Cardiac septum (tissue), 1 donor: ENCODE measurements around the gene FIS1. TPM values are rescaled to one million over a fixed set of nuclear protein-coding genes. Genes with fewer than 3 reads are reported as not detected.
"Not testable (repeated sequence)": the region's sequence is repeated elsewhere in the genome, so short reads cannot be mapped to it uniquely, and the experiment has no call there.

Experiments used
- DNase-seq: peaks from one replicate; pipeline ENCODE4 v3.0.0-alpha.2; 2020; ENCODE audit warnings: low spot score
- intact Hi-C: fragments of 100-400 bp; cut with DNase I; formaldehyde crosslinking; loops from one replicate; pipeline ENCODE4 v1.14.0; 2022
- total RNA-seq: library from RNA; stranded (reverse); fragmentation: NEBNext Ultra II Directional; extraction: Animal tissue kit (Norgen Biotek cat#: 25700); gene quantifications from one replicate; pipeline ENCODE4 v1.2.1, GENCODE V29; 2021
- donor health status: DM: no; HTN: no; CAD: no.

FIS1 gene
- total RNA-seq, 1 donor from 2014 or later: 284 TPM

DNA sequence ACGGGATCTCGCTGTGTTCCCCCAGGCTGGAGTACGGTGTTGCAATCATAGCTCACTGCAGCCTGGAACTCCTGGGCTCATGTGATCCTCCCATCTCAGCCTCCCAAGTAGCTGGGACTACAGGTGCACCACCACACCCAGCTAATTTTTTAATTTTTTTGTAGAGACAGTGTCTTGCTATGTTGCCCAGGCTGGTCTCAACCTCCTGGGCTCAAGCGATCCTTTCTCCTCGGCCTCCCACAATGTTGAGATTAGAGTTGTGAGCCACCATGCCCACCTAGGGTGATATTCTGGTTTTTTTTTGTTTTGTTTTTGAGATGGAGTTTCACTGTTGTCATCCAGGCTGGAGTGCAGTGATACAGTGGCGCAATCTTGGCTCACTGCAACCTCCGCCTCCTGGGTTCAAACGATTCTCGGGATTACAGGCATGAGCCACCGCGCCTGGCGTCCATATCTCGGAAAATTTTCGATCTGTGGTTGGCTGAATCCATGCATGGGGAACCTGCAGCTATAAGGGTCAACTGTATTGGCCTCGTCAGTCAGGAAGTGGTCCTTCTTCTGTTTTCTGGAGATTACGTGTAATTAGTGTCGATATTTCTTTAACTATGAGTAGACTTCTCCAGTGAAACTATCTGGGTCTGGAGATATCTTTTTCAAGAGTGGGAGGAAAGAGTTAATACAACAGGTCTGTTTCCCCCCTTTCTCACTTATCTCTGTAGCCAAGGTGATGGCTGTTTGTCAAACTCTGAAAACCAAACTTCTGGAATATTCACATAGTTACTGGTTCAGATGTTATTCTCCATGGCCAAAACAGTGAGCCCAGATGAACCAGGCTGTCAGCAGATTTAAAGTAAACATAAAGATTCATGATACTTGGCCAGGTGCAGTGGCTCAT, 21.0 kb upstream of the FIS1 start:
- intact Hi-C loops: no loop called here
- no peak for DNase-seq

GRCh38 chr7:101264102-101264706, 19.3 kb upstream of the FIS1 start:
- intact Hi-C loops: not testable (repeated sequence)

DNA sequence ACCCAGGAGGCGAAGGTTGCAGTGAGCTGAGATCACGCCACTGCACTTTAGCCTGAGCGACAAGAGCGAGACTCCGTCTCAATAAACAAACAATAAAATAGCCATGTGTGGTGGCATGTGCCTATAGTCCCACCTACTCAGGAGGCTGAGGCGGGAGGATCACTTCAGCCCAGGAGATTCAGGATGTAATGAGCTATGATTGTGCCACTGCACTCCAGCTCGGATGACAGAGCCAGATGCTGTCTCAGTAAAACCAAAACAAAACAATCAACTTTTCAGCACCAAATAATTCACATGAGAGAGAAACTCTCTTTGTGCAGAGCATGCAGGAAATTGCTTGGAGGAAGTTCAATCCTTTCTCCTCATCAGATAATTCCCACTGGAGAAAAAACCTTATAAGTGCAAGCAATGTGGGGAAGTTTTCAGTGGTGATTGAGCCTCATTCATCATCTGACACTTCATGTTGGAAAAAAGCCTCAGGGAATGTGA, 13.4 kb upstream of the FIS1 start:
- intact Hi-C loops: no loop called here
- DNase-seq: no peak

More at GRCh38 chr7:101264102-101264706, 19.3 kb upstream of the FIS1 start:
- DNase-seq: peak; percentile 81

DNA sequence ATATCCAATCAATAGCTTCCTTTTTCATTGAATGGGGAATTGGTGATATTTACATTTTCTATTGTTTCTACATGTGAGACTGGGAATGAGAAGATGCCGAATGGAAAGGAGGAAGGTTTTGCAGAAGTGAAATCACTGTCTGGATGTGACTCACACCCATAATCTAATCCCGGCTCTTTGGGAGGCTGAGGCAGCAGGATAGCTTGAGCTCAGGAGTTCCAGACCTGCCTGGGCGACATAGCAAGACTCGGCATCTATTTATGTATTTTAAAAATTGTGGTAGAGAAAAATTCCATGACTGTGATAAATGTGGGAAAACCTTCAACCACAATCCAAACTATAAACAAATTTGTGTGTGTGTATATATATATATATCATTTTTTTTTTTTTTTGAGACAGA, 10.9 kb upstream of the FIS1 start:
- intact Hi-C loops: no loop called here

DNA sequence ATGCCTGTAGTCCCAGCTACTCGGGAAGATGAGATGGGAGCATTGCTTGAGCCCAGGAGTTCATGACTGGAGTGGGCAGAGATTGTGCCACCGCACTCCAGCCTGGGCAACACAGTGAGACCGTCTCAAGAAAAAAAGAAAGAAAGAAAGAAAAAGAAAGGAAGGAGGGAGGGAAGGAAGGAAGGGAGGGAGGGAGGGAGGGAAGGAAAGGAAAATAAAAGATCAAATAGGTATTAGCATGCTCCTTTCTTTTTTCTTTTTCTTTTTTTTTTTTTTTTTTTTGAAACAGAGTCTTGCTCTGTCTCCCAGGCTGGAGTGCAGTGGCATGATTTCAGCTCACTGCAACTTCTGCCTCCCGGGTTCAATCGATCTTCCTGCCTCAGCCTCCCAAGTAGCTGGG, 8.3 kb upstream of the FIS1 start:
- not testable (repeated sequence) for DNase-seq
- intact Hi-C loops: loop anchor here (5.0 kb wide), 1 partner anchor 36 kb away; the partner anchor contains the start of genes PLOD3 and ZNHIT1

More for the DNA sequence above, 10.9 kb upstream of the FIS1 start:
- no peak for DNase-seq

DNA sequence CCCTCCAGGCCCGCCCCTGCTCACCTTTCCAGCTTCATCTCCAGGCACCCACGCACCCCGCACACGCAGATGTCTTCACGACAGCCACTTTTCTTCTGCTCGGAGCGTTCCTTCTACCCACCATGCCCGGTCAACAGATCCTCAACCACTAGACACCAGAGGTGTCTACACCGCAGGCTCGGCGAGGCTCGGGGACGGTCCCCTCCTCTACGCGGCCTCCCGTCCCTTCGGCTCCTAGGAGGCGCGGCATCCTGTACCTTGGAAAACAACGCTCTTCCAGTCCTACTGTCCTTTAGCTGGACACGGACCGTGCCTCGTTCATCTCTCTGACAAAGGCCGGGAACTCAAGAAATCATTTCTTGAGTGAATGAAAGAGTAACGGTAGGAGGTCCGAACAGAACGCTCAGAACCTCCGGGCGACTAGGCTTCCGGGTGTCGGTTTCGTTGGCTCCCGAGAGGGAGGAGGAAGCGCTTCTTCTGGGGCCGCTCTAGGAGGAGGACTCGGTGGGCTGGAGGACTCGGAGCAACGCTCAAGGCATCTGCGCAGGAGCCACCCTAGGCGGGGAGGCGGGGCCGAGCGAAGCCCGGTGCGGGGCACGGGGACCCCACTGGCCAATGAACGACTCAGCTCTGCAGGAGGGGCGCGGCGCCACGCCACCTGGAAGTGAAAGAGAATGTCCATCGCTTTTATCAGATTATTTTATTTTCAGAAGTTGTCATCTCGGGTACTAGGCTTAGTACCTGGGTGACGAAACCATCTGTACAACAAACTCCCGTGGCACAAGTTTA, 7.2 kb upstream of the FIS1 start:
- peak; percentile 99 for DNase-seq
- intact Hi-C loops: loop anchor here (5.0 kb wide), 1 partner anchor 35 kb away; the partner anchor contains the start of genes PLOD3 and ZNHIT1

- no peak for DNase-seq
- intact Hi-C loops: loop anchor here (5.0 kb wide), 1 partner anchor 33 kb away; the partner anchor contains the start of genes PLOD3 and ZNHIT1
Measured at GRCh38 chr7:101250324-101250723, 5.4 kb upstream of the FIS1 start.

- no peak for DNase-seq
- intact Hi-C loops: no loop called here
Measured at GRCh38 chr7:101248276-101248675, 3.4 kb upstream of the FIS1 start.

- no peak for DNase-seq
- intact Hi-C loops: no loop called here
Measured at GRCh38 chr7:101245147-101245668, 327 bp upstream of the FIS1 start.

DNA sequence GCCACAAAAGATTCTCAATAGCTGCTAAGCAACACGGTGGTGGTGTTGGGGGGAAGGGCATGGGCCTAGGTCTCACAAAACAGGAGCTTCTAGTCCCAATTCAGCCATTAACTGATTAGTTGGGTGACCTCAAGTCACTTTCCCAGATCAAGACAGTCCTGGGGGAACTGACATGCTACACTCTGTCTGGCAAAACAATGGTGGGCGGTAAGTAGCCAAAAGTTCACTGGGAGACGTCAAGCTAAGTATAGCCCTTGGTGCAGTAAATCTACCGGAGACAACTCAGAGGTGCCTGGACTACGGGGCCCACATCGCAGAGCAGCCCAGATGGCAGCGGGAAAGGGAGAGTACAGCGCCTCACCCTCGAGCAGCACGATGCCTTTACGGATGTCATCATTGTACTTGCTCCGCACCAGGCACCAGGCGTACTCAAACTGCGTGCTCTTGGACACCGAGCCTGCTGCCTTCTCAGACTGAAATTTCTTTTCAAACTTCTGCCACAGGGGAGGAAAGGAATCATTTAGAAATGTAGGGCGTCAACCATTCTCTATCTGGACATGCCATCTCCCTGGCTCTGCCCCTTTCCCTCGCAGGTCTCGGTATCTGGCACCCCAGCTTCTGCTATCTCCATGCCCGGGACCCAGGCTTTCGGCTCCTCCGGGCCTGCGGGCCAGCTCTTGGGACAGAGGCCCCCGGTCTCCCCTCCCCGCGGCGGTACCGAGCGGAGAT, 1.1 kb downstream of the FIS1 start:
- no peak for DNase-seq
- intact Hi-C loops: loop anchor here (5.0 kb wide), 1 partner anchor 38 kb away; no protein-coding TSS in a partner anchor

DNA sequence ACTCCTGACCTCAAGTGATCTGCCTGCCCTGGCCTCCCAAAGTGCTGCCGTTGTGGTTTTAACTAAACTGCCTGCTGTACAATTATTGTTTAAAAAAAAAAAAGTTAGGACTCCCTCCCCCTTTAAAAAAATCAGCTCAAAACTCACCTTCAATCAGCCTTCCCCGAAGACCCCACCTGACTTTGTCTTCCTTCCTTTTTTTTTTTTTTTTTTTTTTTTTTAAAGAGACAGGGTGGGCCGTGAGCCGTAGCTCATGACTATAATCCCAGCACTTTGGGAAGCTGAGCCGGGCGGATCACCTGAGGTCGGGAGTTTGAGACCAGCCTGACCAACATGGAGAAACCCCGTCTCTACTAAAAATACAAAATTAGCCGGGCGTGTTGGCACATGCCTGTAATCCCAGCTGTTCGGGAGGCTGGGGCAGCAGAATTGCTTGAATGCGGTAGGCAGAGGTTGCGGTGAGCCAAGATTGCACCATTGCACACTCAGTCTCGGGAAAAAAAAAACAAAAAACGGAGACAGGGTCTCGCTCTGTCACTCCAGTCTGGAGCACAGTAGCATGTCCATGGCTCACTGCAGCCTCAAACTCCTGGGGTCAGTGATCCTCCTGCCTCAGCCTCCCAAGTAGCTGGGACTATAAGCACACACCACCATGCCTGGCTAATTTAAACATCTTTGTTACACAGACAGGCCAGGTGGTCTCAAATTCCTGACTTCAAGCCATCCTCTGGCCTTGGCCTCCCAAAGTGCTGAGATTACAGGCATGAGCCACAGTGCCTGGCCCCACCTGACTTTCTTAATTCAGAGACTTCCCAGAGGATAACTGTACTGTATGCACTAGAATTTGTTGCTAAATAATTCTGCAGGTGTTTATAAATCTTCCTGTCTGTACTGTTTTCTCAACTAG, 3.2 kb downstream of the FIS1 start:
- intact Hi-C loops: loop anchor here (5.0 kb wide), 1 partner anchor 41 kb away; no protein-coding TSS in a partner anchor
- DNase-seq: no peak

DNA sequence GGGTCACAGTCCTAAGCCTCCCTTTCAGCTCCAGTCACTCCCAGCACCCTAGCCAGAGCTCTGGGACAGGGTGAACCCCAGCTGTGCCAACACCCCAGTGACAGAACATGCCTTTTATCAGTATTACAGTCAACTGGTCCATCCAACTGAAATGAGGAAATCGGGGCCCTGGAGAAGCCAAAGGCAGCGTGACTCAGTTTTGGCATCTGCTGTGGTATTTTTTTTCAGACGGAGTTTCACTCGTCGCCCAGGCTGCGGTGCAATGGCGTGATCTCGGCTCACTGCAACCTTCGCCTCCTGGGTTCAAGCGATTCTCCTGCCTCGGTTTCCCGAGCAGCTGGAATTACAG, 3.9 kb downstream of the FIS1 start:
- intact Hi-C loops: loop anchor here (5.0 kb wide), 1 partner anchor 41 kb away; no protein-coding TSS in a partner anchor
- DNase-seq: no peak

DNA sequence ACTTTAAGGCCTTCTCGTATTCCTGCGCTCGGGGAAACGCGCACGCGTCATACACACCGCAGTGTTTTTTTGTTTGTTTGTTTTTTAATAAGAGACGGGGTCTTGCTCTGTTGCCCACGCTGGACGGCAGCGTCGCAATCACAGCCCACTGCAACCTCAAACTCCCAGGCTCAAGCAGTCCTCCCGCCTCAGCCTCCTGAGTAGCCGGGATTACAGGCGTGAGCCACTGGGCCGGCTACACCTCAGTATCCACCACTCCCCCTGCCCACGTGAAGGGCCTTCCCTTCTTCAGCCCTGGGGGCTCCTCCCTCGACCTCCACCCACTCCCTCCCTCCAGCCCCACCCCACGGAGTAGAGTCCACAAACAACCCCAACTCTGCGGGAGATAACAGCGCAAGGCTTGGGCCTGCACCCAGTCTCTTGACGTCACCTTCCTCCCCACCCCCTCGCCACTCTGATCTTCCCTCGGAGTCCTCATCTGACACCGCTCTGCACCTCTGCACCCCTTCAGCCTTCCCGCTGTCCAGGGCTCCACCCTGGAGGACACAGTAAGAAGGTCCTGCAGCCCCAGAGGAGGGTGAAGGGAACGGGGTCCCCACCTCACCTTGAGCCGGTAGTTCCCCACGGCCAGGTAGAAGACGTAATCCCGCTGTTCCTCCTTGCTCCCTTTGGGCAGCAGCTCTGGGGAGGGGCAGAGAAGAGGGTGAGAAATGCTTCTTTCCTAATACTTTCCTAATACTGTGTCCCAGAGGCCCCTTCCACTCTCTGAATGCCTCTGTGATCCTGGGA, 4.5 kb downstream of the FIS1 start:
- intact Hi-C loops: loop anchor here (5.0 kb wide), 1 partner anchor 42 kb away; no protein-coding TSS in a partner anchor

GRCh38 chr7:101239951-101240220, 5.0 kb downstream of the FIS1 start:
- no peak for DNase-seq
- intact Hi-C loops: loop anchor here (5.0 kb wide), 1 partner anchor 42 kb away; no protein-coding TSS in a partner anchor

More for the DNA sequence above, 4.5 kb downstream of the FIS1 start:
- DNase-seq: no peak

GRCh38 chr7:101239191-101239950, 5.5 kb downstream of the FIS1 start:
- intact Hi-C loops: no loop called here

More at GRCh38 chr7:101239191-101239950, 5.5 kb downstream of the FIS1 start:
- no peak for DNase-seq
